Small intestine (tissue), 7 donors: ENCODE data around the gene RAB11A. TPM values are rescaled to one million over a fixed set of nuclear protein-coding genes. Genes with fewer than 3 reads are reported as not detected.

ENCODE experiments used
- DNase-seq, 2 donors: peaks; one replicate each; pipeline versions ENCODE4 v3.0.0 to v3.0.0-alpha.2; 2013
- FAIRE-seq: peaks from 2 replicates; lab custom pipeline; 2012; peaks lifted over from hg19 to GRCh38; lab: Jason Lieb, UNC
- H3K27ac ChIP-seq, 3 donors: one replicate each; pipeline ENCODE4 v1.5.1; 2013; ENCODE audit warnings: low read length in 2 of 3, mild to moderate bottlenecking in 2 of 3, control low read depth in 1 of 3, inconsistent platforms in 1 of 3, low read depth in 1 of 3, moderate library complexity in 1 of 3
- H3K27me3 ChIP-seq, 3 donors: one replicate each; pipeline ENCODE4 v1.6.1; 2013; ENCODE audit warnings: low read length in 3 of 3, inconsistent platforms in 1 of 3; ENCODE audit not compliant: control insufficient read depth in 3 of 3, insufficient read depth in 3 of 3
- H3K36me3 ChIP-seq, 3 donors: one replicate each; pipeline ENCODE4 v1.6.1; 2013; ENCODE audit warnings: low read length in 3 of 3, inconsistent platforms in 1 of 3, low read depth in 1 of 3, mild to moderate bottlenecking in 1 of 3, moderate library complexity in 1 of 3; ENCODE audit not compliant: control insufficient read depth in 3 of 3, insufficient read depth in 2 of 3
- H3K4me1 ChIP-seq, 3 donors: one replicate each; pipeline ENCODE4 v1.6.1; 2013; ENCODE audit warnings: low read length in 2 of 3, inconsistent platforms in 1 of 3, low read depth in 1 of 3, mild to moderate bottlenecking in 1 of 3, moderate library complexity in 1 of 3; ENCODE audit not compliant: control insufficient read depth in 3 of 3, insufficient read depth in 2 of 3
- H3K4me3 ChIP-seq, 3 donors: one replicate each; pipeline ENCODE4 v1.5.1; 2013; ENCODE audit warnings: low read length in 3 of 3, control low read depth in 1 of 3, inconsistent platforms in 1 of 3, low read depth in 1 of 3, mild to moderate bottlenecking in 1 of 3, moderate library complexity in 1 of 3
- H3K9me3 ChIP-seq, 2 donors: one replicate each; pipeline ENCODE4 v1.6.1; 2013; ENCODE audit warnings: low read depth in 1 of 2, low read length in 1 of 2; ENCODE audit not compliant: control insufficient read depth in 2 of 2, insufficient read depth in 1 of 2
- WGBS, 3 donors: extraction: QIAGEN DNeasy Blood & Tissue Kit; methylation state at CpG; one replicate each; pipeline ENCODE4 v1.1.7; 2013; 5-methylcytosine and 5-hydroxymethylcytosine counted together
- polyA plus RNA-seq, 4 donors: library from polyadenylated mRNA; stranded (reverse) in 3 of 4; unstranded in 1 of 4; fragments of 200-250 nt in 3 of 4; fragments of 120-200 nt in 1 of 4; gene quantifications; one replicate each; pipeline versions ENCODE4 v1.2.1 to v1.2.3, GENCODE V29; 2013
- donor health status: healthy with polysubstance abuse.
- donor health status: control.
- donor health status: control.
- donor health status: Bipolar disorder and iron deficiency.
- donor health status: healthy.

RAB11A gene
- polyA plus RNA-seq, 4 donors: 193 to 293 (median 222) TPM

DNA sequence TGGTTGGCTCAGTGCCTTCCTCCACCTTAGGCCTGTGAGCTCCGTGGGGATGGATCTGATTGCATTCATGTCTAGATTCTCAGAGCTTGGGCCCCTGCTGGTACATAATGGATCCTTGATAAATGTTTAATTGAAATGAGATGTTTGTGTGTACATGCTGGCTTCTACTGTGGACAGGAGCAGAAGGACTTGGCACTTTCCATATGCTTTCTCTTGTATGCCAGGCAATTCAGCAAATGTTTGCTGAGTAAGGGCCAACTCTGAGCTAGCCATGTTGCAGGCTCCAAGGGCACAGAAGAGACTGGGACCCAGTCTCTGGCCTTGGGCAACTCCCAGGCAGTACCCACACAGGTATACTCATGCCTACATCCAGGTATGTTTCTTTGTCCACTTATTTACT, 67.0 kb downstream of the RAB11A start:
- no peaks in the 10 kb centered on the region for H3K9me3 ChIP-seq
- no peak overlapping the region for H3K27ac ChIP-seq
- H3K27me3 ChIP-seq: peaks cover 0 to 3% (median 0%) of the 10 kb centered on the region in 3 donors
- H3K36me3 ChIP-seq: no peaks in the 10 kb centered on the region
- no peaks in the 10 kb centered on the region for H3K4me1 ChIP-seq
- FAIRE-seq (no peak), DNase-seq (no peak)
- H3K4me3 ChIP-seq: no peak overlapping the region
- 50 to 71% (median 62%) methylated on average over 1 of the region's 1 CpG for WGBS, 3 donors

DNA sequence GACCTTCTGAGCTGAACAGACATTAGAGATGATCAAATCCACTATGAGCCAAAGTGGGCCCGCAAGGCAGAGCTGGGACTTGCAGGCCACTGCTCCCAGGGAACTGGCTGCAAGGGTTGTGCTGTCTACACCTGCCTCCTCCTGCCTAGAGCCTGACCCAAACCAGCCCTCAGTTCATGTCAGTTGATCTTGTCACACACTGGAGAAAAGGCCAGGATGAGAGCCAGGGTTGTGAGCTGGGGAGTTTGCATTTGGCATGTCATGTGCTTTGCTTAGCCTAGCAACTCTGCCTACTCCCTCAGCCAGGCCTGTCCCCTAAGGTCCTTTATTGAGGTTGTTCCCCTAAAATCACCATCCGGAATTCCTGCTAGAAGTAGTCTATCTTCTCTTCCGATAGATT, 67.8 kb downstream of the RAB11A start:
- Histone ChIP-seq H3K36me3 (no peaks in the 10 kb centered on the region), H3K4me3 (no peak overlapping the region), H3K27me3 (peaks cover 0 to 3% (median 0%) of the 10 kb centered on the region in 3 donors), H3K9me3 (no peaks in the 10 kb centered on the region), H3K4me1 (no peaks in the 10 kb centered on the region), H3K27ac (no peak overlapping the region)
- FAIRE-seq (no peak), DNase-seq (no peak)
- WGBS, 3 donors: 91 to 95% (median 92%) methylated on average over 3 of the region's 3 CpGs

DNA sequence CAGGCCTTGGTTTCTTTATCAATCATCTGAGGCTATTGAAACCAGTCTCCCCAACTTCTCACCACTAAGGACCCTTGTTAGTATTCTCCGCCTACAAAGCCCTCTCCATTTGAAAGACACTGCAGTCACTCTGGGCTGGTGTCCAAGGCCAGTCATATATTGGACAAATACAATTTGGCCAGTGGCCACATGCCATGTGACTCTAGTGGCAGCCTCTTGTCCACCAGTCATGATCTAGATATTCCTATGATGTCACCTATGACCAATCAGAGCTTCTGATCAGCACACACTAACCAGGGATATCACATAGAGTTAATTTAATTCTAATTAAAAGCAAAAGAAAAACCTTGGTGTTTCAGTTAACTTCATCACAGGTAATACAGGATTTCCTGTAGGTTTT, 68.2 kb downstream of the RAB11A start:
- WGBS, 3 donors: 92 to 97% (median 95%) methylated on average over 1 of the region's 1 CpG
- H3K27me3 ChIP-seq: peaks cover 0 to 3% (median 0%) of the 10 kb centered on the region in 3 donors
- H3K4me3 ChIP-seq: no peak overlapping the region
- H3K27ac ChIP-seq: no peak overlapping the region
- no peaks in the 10 kb centered on the region for H3K9me3 ChIP-seq
- no peaks in the 10 kb centered on the region for H3K4me1 ChIP-seq
- H3K36me3 ChIP-seq: no peaks in the 10 kb centered on the region
- DNase-seq: no peak
- no peak for FAIRE-seq

DNA sequence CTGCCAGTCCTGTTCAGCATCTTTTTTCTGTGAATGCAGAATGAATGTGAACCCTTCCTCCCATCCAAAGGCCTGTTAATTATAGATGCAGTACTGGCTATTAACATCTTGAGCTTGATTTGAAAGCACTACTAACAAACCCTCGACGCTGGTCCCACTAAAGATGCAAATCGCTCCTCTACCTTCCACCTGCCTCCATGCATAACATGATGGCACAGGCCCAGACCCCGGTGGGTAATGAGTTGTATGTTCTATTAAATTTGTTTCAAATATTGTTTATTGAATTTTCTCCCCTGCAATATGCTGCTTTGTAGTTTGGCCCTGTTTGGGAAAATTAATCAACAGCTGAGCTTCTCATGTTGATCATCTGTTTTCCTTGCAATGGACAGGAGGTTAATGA, 69.3 kb downstream of the RAB11A start:
- Histone ChIP-seq H3K4me3 (no peak overlapping the region), H3K27me3 (no peaks in the 10 kb centered on the region), H3K36me3 (no peaks in the 10 kb centered on the region), H3K9me3 (no peaks in the 10 kb centered on the region), H3K27ac (no peak overlapping the region), H3K4me1 (no peaks in the 10 kb centered on the region)
- DNase-seq (no peak), FAIRE-seq (no peak)
- WGBS, 3 donors: 85 to 91% (median 87%) methylated on average over 4 of the region's 4 CpGs

DNA sequence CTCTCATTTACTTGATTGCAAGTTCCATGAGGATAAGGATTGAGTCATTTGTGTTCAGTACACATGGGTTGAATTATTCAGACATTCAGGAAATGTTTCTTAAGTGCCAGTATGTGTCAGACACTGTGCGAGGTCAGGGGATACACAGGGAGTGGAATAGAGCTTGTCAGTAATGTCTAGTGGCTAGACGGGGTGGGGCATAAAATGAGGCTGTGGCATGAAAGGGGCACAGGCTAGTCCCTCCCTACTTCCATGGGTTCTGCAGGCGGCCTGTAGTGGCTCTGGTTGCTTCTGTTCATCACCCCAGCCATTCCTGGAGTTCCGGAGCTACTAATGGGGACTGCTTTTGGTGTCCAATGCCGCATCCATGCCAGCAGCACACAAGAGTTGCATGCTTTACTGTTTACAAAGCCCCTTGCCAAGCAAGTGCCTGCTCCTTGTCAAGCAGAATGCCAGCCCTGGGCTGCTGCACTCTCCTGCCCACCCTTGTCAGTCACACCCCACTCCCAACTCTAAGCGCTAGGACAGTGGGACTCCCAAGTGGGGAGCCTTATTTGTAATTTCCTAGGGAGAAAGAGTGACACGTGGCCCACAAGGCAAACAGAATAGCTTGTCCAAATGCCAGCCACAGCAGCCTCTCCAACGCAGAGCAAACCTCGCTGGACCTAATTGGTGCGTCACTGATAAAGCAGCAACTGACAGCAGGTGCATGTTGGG, 70.8 kb downstream of the RAB11A start:
- no peaks in the 10 kb centered on the region for H3K4me1 ChIP-seq
- no peaks in the 10 kb centered on the region for H3K9me3 ChIP-seq
- H3K36me3 ChIP-seq: no peaks in the 10 kb centered on the region
- H3K4me3 ChIP-seq: no peak overlapping the region
- DNase-seq (peak in 1 of 2 donors; percentile 43), FAIRE-seq (no peak)
- 29 to 67% (median 42%) methylated on average over 10 of the region's 10 CpGs for WGBS, 3 donors
- no peak overlapping the region for H3K27ac ChIP-seq
- H3K27me3 ChIP-seq: no peaks in the 10 kb centered on the region

DNA sequence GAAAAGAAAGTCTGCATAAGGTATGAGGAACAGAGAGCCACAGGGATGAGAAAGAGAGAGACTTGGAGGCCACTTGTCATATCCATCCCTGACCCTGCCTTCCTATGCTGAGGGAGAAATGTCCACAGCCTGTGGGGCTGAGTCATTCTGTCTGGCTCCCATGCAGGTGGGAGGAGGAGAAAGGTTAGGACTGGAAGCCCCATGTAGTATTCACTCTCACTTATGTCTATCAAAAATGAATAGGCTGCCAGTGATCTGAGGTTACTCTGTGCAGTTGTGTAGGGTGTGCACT, 71.3 kb downstream of the RAB11A start:
- Histone ChIP-seq H3K9me3 (no peaks in the 10 kb centered on the region), H3K27me3 (no peaks in the 10 kb centered on the region), H3K4me1 (no peaks in the 10 kb centered on the region), H3K4me3 (no peak overlapping the region), H3K36me3 (no peaks in the 10 kb centered on the region), H3K27ac (no peak overlapping the region)
- DNase-seq: no peak
- no peak for FAIRE-seq

Other genes with a start within 250 kb of the RAB11A start
- 10 to 100 TPM in 1 of 4 donors, 1 to 10 TPM in 3; 2.5 to 15.2 (median 4.9) TPM for gene SLC24A1, start 247.6 kb upstream of the RAB11A start, polyA plus RNA-seq
- gene DENND4A, start 77.2 kb upstream of the RAB11A start, polyA plus RNA-seq: 10 to 100 TPM in 1 of 4 donors, 1 to 10 TPM in 3; 2.4 to 25.5 (median 6.6) TPM